Measurements from ENCODE around the gene TK2. TPM values are rescaled to one million over a fixed set of nuclear protein-coding genes. Genes with fewer than 3 reads are reported as not detected.

Gene TK2
- total and polyA plus RNA-seq, 9 of the 15 experiments (the other 6 are each of a cell fraction or from before 2014, with no cell fraction given), result 1.1 to 10.2 (median 5.3) TPM

- Histone ChIP-seq H3K4me3 (no peak overlapping the region), H3K36me3 (ENCODE audit: control insufficient read depth, insufficient read depth, low read length) (no peaks in the 10 kb centered on the region), H3K27me3 (ENCODE audit: control insufficient read depth in 2 of 2, insufficient read depth in 2 of 2, low read length in 2 of 2) (peaks cover 3 to 30% of the 10 kb centered on the region in 2 experiments; a peak in 4 of 5 replicates), H3K4me2 (ENCODE audit: insufficient read depth, low read length) (no peak overlapping the region), H3K9me1 (ENCODE audit: control insufficient read depth, insufficient read depth, low read length) (no peaks in the 10 kb centered on the region), H3K27ac (ENCODE audit: extremely low read depth, low read depth, low read length) (no peak overlapping the region), H3K79me2 (ENCODE audit: control insufficient read depth, insufficient read depth, low read length) (no peaks in the 10 kb centered on the region), H3K9ac (ENCODE audit: insufficient read depth in 1 of 2, low read depth in 2 of 2, low read length in 2 of 2) (no peak overlapping the region), H3K9me3 (replicated peaks; ENCODE audit: control insufficient read depth, insufficient read depth, low read depth, low read length) (no peaks in the 10 kb centered on the region), H2AFZ (ENCODE audit: low read depth, low read length) (no peak overlapping the region), H3K4me1 (replicated peaks in 1 of 2; ENCODE audit: control insufficient read depth in 2 of 2, insufficient read depth in 2 of 2, low read length in 2 of 2) (peaks cover 0 to 6% of the 10 kb centered on the region in 2 experiments; a peak in 2 of 5 replicates), H4K20me1 (replicated peaks; ENCODE audit: control insufficient read depth, insufficient read depth, low read length) (no peaks in the 10 kb centered on the region; the same call in 1 of the 2 replicates)
- ChIA-PET CTCF (ENCODE audit: low intra/inter-chr PET ratio) (no interaction called here), POLR2A (interaction anchor here (0.6 kb wide), 1 partner anchor 19 kb away, joined by 3 read pairs; no protein-coding TSS in a partner anchor)
- no peak for ATAC-seq
- TF ChIP-seq DPF2 (IDR thresholded peaks at IDR 0.05) (no peak), SRSF9 (IDR thresholded peaks at IDR 0.05; ENCODE audit: borderline replicate concordance, low read depth, low read length) (no peak), ZNF639 (CRISPR knock-in tag; conservative IDR thresholded peaks at IDR 0.05 in 1 of 2, IDR thresholded peaks at IDR 0.05 in 1 of 2) (no peak), TCFL5 (CRISPR knock-in tag; conservative IDR thresholded peaks at IDR 0.05) (no peak), THRAP3 (IDR thresholded peaks at IDR 0.05; ENCODE audit: borderline replicate concordance) (no peak), C11orf30 (IDR thresholded peaks at IDR 0.05; ENCODE audit: low read depth) (no peak), SP2 (IDR thresholded peaks at IDR 0.05; ENCODE audit: extremely low read depth, low read depth, low read length, poor library complexity, severe bottlenecking) (no peak), NFATC3 (IDR thresholded peaks at IDR 0.05) (no peak), POLR2AphosphoS2 (IDR thresholded peaks at IDR 0.05; ENCODE audit: low read length) (no peak)
- no peak for DNase-seq (ENCODE audit: extremely low read depth in 1 of 4, low spot score in 3 of 4)
- no peak for FAIRE-seq
- in situ Hi-C loops (cut with MboI), result loop anchor here (5.0 kb wide), 1 partner anchor 81 kb away; no protein-coding TSS in a partner anchor
- intact Hi-C loops (cut with micrococcal nuclease), result no loop called here
- BruUV-seq (replicated peaks), result no TSS peak
- WGBS (ENCODE audit: insufficient coverage, low coverage, missing lambda C conversion rate), result 9% methylated on average over 1 of the region's 1 CpG
These were observed 61.4 kb downstream of the TK2 start for GRCh38 chr16:66488505-66488904.
